Neural progenitor cell (in vitro differentiated cells): ENCODE results near the gene SEMA3G. TPM values are rescaled to one million over a fixed set of nuclear protein-coding genes. Genes with fewer than 3 reads are reported as not detected.
A peak's percentile ranks its signal among the peaks of the same experiment; 100 is the strongest.

ENCODE experiments used
- DNase-seq: peaks from one replicate; pipeline ENCODE4 v3.0.0-alpha.2; 2016; ENCODE audit warnings: low spot score
- H2AFZ ChIP-seq: fragments of 200-600 bp; sonication (generic); replicated peaks from 2 replicates; pipeline ENCODE4 v1.6.1; 2016; ENCODE audit warnings: antibody characterized with exemption
- H3F3A ChIP-seq: fragments of 200-600 bp; sonication (generic); 2 replicates; pipeline ENCODE4 v1.6.1; 2016; ENCODE audit warnings: antibody characterized with exemption, low read depth
- H3K27ac ChIP-seq: fragments of 200-600 bp; sonication (generic); 2 replicates; pipeline ENCODE4 v1.5.1; 2016; ENCODE audit warnings: mild to moderate bottlenecking
- H3K27me3 ChIP-seq: fragments of 200-600 bp; sonication (generic); 2 replicates; pipeline ENCODE4 v1.6.1; 2016; ENCODE audit warnings: mild to moderate bottlenecking, moderate library complexity
- H3K36me3 ChIP-seq: fragments of 200-600 bp; sonication (generic); 2 replicates; pipeline ENCODE4 v1.5.1; 2016
- H3K4me1 ChIP-seq: fragments of 200-600 bp; sonication (generic); 2 replicates; pipeline ENCODE4 v1.6.1; 2016; ENCODE audit warnings: mixed run types
- H3K4me2 ChIP-seq: fragments of 200-600 bp; sonication (generic); 2 replicates; pipeline ENCODE4 v1.6.1; 2016
- H3K4me3 ChIP-seq: fragments of 200-600 bp; sonication (generic); 2 replicates; pipeline ENCODE4 v1.5.1; 2016
- H3K79me2 ChIP-seq: fragments of 200-600 bp; sonication (generic); 2 replicates; pipeline ENCODE4 v1.6.1; 2016; ENCODE audit warnings: low read depth
- H3K9ac ChIP-seq: fragments of 200-600 bp; sonication (generic); 2 replicates; pipeline ENCODE4 v1.6.1; 2016
- H3K9me3 ChIP-seq: fragments of 200-600 bp; sonication (generic); 2 replicates; pipeline ENCODE4 v1.5.1; 2016; ENCODE audit warnings: low read depth
- H4K20me1 ChIP-seq: fragments of 200-600 bp; sonication (generic); 2 replicates; pipeline ENCODE4 v1.6.1; 2016; ENCODE audit warnings: low read depth
- H3K27ac Mint-ChIP-seq: 3 replicates; pipeline ENCODE4 v1.8.0; 2021; ENCODE audit warnings: mixed read lengths
- H3K27me3 Mint-ChIP-seq: 2 replicates; pipeline ENCODE4 v1.8.0; 2022; ENCODE audit warnings: low read depth, mild to moderate bottlenecking, inconsistent platforms, moderate library complexity, mixed read lengths; ENCODE audit not compliant: insufficient read depth
- H3K36me3 Mint-ChIP-seq: 3 replicates; pipeline ENCODE4 v1.8.0; 2021; ENCODE audit warnings: mixed read lengths
- H3K4me1 Mint-ChIP-seq: 3 replicates; pipeline ENCODE4 v1.8.0; 2021; ENCODE audit warnings: mixed read lengths
- H3K4me3 Mint-ChIP-seq: 3 replicates; pipeline ENCODE4 v1.8.0; 2021; ENCODE audit warnings: mild to moderate bottlenecking, moderate library complexity, mixed read lengths
- H3K9me3 Mint-ChIP-seq: 3 replicates; pipeline ENCODE4 v1.8.0; 2020; ENCODE audit warnings: mixed read lengths
- EZH2 ChIP-seq: fragments of 200-600 bp; sonication (generic); IDR thresholded peaks from 2 replicates; pipeline ENCODE4 v1.6.1; 2017; ENCODE audit warnings: antibody characterized with exemption, mild to moderate bottlenecking, moderate library complexity
- EZH2phosphoT487 ChIP-seq: fragments of 200-600 bp; sonication (generic); IDR thresholded peaks from 2 replicates; pipeline ENCODE4 v1.6.1; 2017; ENCODE audit warnings: antibody characterized with exemption
- total RNA-seq: library from RNA; depleted of rRNA; stranded (reverse); fragments of >200 nt; gene quantifications from 2 replicates; pipeline ENCODE4 v1.2.3, GENCODE V29; 2015; ENCODE audit warnings: low replicate concordance
- TF ChIP-seq, protein P1 (sequence below): fragments of 200-600 bp; sonication (generic); IDR thresholded peaks from 2 replicates; pipeline ENCODE4 v1.5.1; 2017; ENCODE audit warnings: antibody characterized with exemption, mild to moderate bottlenecking

Gene SEMA3G
- total RNA-seq, 1 donor from 2014 or later, result 0.79 TPM

DNA sequence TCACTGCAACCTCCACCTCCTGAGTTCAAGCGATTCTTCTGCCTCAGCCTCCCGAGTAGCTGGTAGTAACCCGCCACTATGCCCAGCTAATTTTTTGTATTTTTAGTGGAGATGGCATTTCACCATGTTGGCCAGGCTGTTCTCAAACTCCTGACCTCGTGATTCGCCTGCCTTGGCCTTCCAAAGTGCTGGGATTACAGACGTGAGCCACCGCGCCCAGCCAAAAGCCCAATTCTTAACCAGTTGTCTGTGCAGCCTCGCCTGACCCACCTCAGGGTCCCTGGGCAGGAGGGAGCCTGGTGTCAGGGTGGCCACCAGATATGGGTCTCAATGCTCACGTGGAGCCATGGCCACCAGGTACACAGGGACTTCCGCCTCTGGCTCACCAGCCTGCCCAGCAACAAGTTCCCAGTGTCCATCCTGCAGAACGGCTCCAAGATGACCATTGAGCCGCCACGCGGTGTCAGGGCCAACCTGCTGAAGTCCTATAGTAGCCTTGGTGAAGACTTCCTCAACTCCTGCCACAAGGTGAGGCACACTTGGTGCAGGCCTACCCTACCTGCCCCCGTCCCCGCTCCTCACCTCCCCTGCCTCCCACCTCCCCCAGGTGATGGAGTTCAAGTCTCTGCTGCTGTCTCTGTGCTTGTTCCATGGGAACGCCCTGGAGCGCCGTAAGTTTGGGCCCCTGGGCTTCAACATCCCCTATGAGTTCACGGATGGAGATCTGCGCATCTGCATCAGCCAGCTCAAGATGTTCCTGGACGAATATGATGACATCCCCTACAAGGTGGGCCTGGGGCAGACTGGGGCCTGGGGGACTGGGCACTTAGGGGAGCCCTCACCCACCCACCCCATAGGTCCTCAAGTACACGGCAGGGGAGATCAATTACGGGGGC is 48.6 kb downstream of the SEMA3G start:
- H3K79me2 ChIP-seq, result no peaks in the 10 kb centered on the region
- no peaks in the 10 kb centered on the region for H3F3A ChIP-seq
- no peak overlapping the region for H3K4me2 ChIP-seq
- no peak overlapping the region for H3K27ac ChIP-seq
- Mint-ChIP-seq H3K36me3 (no peaks in the 10 kb centered on the region), H3K4me1 (peaks cover 3% of the 10 kb centered on the region), H3K9me3 (no peaks in the 10 kb centered on the region), H3K4me3 (no peak overlapping the region), H3K27ac (peak overlapping the region; percentile 78), H3K27me3 (peaks cover 15% of the 10 kb centered on the region)
- H3K36me3 ChIP-seq, result no peaks in the 10 kb centered on the region
- H4K20me1 ChIP-seq, result no peaks in the 10 kb centered on the region
- H3K9ac ChIP-seq, result no peak overlapping the region
- no peaks in the 10 kb centered on the region for H3K9me3 ChIP-seq
- H3K27me3 ChIP-seq, result no peaks in the 10 kb centered on the region
- H3K4me3 ChIP-seq, result no peak overlapping the region
- TF ChIP-seq EZH2 (no peak), EZH2phosphoT487 (no peak)
- TF ChIP-seq, protein P1, sequence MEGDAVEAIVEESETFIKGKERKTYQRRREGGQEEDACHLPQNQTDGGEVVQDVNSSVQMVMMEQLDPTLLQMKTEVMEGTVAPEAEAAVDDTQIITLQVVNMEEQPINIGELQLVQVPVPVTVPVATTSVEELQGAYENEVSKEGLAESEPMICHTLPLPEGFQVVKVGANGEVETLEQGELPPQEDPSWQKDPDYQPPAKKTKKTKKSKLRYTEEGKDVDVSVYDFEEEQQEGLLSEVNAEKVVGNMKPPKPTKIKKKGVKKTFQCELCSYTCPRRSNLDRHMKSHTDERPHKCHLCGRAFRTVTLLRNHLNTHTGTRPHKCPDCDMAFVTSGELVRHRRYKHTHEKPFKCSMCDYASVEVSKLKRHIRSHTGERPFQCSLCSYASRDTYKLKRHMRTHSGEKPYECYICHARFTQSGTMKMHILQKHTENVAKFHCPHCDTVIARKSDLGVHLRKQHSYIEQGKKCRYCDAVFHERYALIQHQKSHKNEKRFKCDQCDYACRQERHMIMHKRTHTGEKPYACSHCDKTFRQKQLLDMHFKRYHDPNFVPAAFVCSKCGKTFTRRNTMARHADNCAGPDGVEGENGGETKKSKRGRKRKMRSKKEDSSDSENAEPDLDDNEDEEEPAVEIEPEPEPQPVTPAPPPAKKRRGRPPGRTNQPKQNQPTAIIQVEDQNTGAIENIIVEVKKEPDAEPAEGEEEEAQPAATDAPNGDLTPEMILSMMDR, result no peak
- no peaks in the 10 kb centered on the region for H3K4me1 ChIP-seq
- no peak for DNase-seq
- H2AFZ ChIP-seq, result no peak overlapping the region

DNA sequence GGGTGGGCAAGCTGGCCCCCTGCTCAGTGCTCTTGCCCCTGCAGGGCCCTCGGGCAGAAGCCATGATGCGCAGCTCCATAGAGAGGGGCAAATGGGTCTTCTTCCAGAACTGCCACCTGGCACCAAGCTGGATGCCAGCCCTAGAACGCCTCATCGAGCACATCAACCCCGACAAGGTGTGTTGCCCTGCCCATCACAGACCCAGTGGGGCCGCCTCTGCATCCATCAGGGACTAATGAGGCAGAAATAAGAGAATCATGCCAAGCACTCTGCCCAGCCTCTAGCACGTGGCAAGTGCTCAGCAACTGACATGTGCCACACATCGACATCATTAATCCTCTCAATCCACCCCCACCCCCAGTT is 49.4 kb downstream of the SEMA3G start:
- Histone ChIP-seq H3K4me3 (no peak overlapping the region), H4K20me1 (no peaks in the 10 kb centered on the region), H3K9ac (no peak overlapping the region), H3K4me2 (no peak overlapping the region), H3K79me2 (no peaks in the 10 kb centered on the region), H2AFZ (no peak overlapping the region), H3K9me3 (no peaks in the 10 kb centered on the region), H3K27me3 (no peaks in the 10 kb centered on the region), H3K36me3 (no peaks in the 10 kb centered on the region), H3F3A (no peaks in the 10 kb centered on the region), H3K4me1 (no peaks in the 10 kb centered on the region), H3K27ac (no peak overlapping the region)
- Mint-ChIP-seq H3K27ac (no peak overlapping the region), H3K9me3 (no peaks in the 10 kb centered on the region), H3K36me3 (no peaks in the 10 kb centered on the region), H3K27me3 (peaks cover 15% of the 10 kb centered on the region), H3K4me1 (peaks cover 3% of the 10 kb centered on the region), H3K4me3 (no peak overlapping the region)
- no peak for DNase-seq
- TF ChIP-seq, protein P1, result no peak
- TF ChIP-seq EZH2phosphoT487 (no peak), EZH2 (no peak)

DNA sequence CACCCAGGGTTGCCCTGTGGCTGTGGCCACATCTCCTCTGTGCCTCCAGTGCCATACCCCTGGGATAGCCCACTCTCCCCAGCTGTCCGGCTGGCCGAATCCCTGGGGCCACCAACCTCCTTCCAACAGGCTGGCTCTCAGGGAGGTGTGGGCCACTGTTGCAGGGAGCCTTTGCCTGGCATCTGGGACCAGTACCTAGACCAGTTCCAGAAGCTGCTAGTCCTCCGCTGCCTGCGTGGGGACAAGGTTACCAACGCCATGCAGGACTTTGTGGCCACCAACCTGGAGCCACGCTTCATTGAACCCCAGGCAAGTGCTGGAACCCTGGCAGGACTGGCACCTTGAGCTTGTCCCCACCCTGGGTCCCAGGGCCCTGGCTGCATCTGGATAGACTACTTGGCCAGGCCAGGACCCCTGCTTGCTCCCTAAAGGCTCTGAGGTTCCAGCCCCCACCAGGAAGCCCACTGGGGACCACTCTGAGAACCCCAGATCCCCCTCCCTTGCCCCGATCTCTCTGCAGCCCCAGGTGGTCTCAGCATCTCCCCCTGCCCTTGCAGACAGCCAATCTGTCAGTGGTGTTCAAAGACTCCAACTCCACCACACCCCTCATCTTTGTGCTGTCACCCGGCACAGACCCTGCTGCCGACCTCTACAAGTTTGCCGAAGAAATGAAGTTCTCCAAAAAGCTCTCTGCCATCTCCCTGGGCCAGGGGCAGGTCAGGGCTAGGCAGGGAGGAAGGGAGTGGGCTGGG is 50.0 kb downstream of the SEMA3G start:
- Histone ChIP-seq H2AFZ (no peak overlapping the region), H3K27me3 (no peaks in the 10 kb centered on the region), H3K4me1 (no peaks in the 10 kb centered on the region), H3K36me3 (no peaks in the 10 kb centered on the region), H3K27ac (no peak overlapping the region), H3F3A (no peaks in the 10 kb centered on the region), H4K20me1 (no peaks in the 10 kb centered on the region), H3K79me2 (no peaks in the 10 kb centered on the region), H3K9me3 (no peaks in the 10 kb centered on the region), H3K9ac (no peak overlapping the region), H3K4me2 (no peak overlapping the region), H3K4me3 (no peak overlapping the region)
- Mint-ChIP-seq H3K4me1 (peaks cover 3% of the 10 kb centered on the region), H3K9me3 (peaks cover 3% of the 10 kb centered on the region), H3K36me3 (no peaks in the 10 kb centered on the region), H3K27me3 (peaks cover 13% of the 10 kb centered on the region), H3K27ac (peak overlapping the region; percentile 86), H3K4me3 (no peak overlapping the region)
- no peak for DNase-seq
- TF ChIP-seq, protein P1, result no peak
- TF ChIP-seq EZH2 (no peak), EZH2phosphoT487 (no peak)
